GM23248 (cell line): ENCODE measurements around the gene SURF1. TPM values are rescaled to one million over a fixed set of nuclear protein-coding genes. Genes with fewer than 3 reads are reported as not detected.
A peak's percentile ranks its signal among the peaks of the same experiment; 100 is the strongest.

Experiments used
- DNase-seq: peaks from one replicate; pipeline ENCODE4 v3.0.0-alpha.2; 2015
- H2AFZ ChIP-seq: fragments of 200-600 bp; sonication (generic); 2 replicates; pipeline ENCODE4 v1.6.1; 2016; ENCODE audit warnings: antibody characterized with exemption
- H3F3A ChIP-seq: fragments of 200-600 bp; sonication (generic); 2 replicates; pipeline ENCODE4 v1.6.1; 2016; ENCODE audit warnings: mild to moderate bottlenecking, antibody characterized with exemption, mixed run types; ENCODE audit not compliant: insufficient read depth
- H3K27ac ChIP-seq: fragments of 200-600 bp; sonication (generic); 2 replicates; pipeline ENCODE4 v1.5.1; 2016; ENCODE audit warnings: mild to moderate bottlenecking
- H3K27me3 ChIP-seq: fragments of 200-600 bp; sonication (generic); replicated peaks from 2 replicates; pipeline ENCODE4 v1.6.1; 2016; ENCODE audit warnings: mild to moderate bottlenecking; ENCODE audit not compliant: insufficient read depth
- H3K36me3 ChIP-seq: fragments of 200-600 bp; sonication (generic); 2 replicates; pipeline ENCODE4 v1.6.1; 2016; ENCODE audit warnings: low read depth, mild to moderate bottlenecking
- H3K4me1 ChIP-seq: fragments of 200-600 bp; sonication (generic); 2 replicates; pipeline ENCODE4 v1.6.1; 2016; ENCODE audit warnings: mild to moderate bottlenecking; ENCODE audit not compliant: insufficient read depth
- H3K4me2 ChIP-seq: fragments of 200-600 bp; sonication (generic); one replicate; pipeline ENCODE4 v1.6.1; 2016; ENCODE audit warnings: mild to moderate bottlenecking; ENCODE audit not compliant: unreplicated experiment
- H3K4me3 ChIP-seq: fragments of 200-600 bp; sonication (generic); 2 replicates; pipeline ENCODE4 v1.5.1; 2016; ENCODE audit warnings: mild to moderate bottlenecking
- H3K79me2 ChIP-seq: fragments of 200-600 bp; sonication (generic); 2 replicates; pipeline ENCODE4 v1.6.1; 2016; ENCODE audit warnings: mild to moderate bottlenecking; ENCODE audit not compliant: insufficient read depth
- H3K9ac ChIP-seq: fragments of 200-600 bp; sonication (generic); 2 replicates; pipeline ENCODE4 v1.6.1; 2016; ENCODE audit warnings: mild to moderate bottlenecking
- H3K9me2 ChIP-seq: fragments of 200-600 bp; sonication (generic); 2 replicates; pipeline ENCODE4 v1.6.1; 2016; ENCODE audit warnings: mixed run types, mild to moderate bottlenecking, moderate library complexity; ENCODE audit not compliant: insufficient read depth
- H3K9me3 ChIP-seq: fragments of 200-600 bp; sonication (generic); one replicate; pipeline ENCODE4 v1.6.1; 2017; ENCODE audit warnings: low read depth
- H4K20me1 ChIP-seq: fragments of 200-600 bp; sonication (generic); 2 replicates; pipeline ENCODE4 v1.6.0; 2016; ENCODE audit not compliant: insufficient read depth
- EZH2 ChIP-seq: fragments of 200-600 bp; sonication (generic); IDR thresholded peaks from 2 replicates; pipeline ENCODE4 v1.6.1; 2018; ENCODE audit warnings: antibody characterized with exemption, mild to moderate bottlenecking; ENCODE audit not compliant: insufficient read depth, poor library complexity, severe bottlenecking
- EZH2phosphoT487 ChIP-seq: fragments of 200-600 bp; sonication (generic); IDR thresholded peaks from 2 replicates; pipeline ENCODE4 v1.6.1; 2018; ENCODE audit warnings: antibody characterized with exemption, moderate library complexity, mild to moderate bottlenecking, low read depth; ENCODE audit not compliant: insufficient read depth
- WGBS, 2 experiments: methylation state at CpG; one replicate each; pipeline ENCODE4 v1.1.6; 2015 to 2017; ENCODE audit warnings: low lambda C conversion rate in 2 of 2, low coverage in 1 of 2; ENCODE audit errors: missing lambda C conversion rate in 2 of 2; 5-methylcytosine and 5-hydroxymethylcytosine counted together
- in situ Hi-C: fragments of 300-500 bp; cut with MboI; formaldehyde crosslinking; loops from 2 replicates; pipeline ENCODE4 v1.15.0; 2020
- polyA plus RNA-seq: library from polyadenylated mRNA; unstranded; fragments of >200 nt; fragmentation: Nextera tagmentation; extraction: Ambion mirVana; gene quantifications from 2 replicates; pipeline ENCODE4 v1.2.1, GENCODE V29; 2016
- total RNA-seq: library from RNA; depleted of rRNA; stranded (reverse); fragments of >200 nt; shearing (Covaris generic); gene quantifications from 2 replicates; pipeline ENCODE4 v1.2.3, GENCODE V29; 2014; rRNA removed

The SURF1 gene, protein sequence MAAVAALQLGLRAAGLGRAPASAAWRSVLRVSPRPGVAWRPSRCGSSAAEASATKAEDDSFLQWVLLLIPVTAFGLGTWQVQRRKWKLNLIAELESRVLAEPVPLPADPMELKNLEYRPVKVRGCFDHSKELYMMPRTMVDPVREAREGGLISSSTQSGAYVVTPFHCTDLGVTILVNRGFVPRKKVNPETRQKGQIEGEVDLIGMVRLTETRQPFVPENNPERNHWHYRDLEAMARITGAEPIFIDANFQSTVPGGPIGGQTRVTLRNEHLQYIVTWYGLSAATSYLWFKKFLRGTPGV
- total RNA-seq (27.7 and 29.1 TPM in 2 replicates), polyA plus RNA-seq (57.4 and 62.9 TPM in 2 replicates)

DNA sequence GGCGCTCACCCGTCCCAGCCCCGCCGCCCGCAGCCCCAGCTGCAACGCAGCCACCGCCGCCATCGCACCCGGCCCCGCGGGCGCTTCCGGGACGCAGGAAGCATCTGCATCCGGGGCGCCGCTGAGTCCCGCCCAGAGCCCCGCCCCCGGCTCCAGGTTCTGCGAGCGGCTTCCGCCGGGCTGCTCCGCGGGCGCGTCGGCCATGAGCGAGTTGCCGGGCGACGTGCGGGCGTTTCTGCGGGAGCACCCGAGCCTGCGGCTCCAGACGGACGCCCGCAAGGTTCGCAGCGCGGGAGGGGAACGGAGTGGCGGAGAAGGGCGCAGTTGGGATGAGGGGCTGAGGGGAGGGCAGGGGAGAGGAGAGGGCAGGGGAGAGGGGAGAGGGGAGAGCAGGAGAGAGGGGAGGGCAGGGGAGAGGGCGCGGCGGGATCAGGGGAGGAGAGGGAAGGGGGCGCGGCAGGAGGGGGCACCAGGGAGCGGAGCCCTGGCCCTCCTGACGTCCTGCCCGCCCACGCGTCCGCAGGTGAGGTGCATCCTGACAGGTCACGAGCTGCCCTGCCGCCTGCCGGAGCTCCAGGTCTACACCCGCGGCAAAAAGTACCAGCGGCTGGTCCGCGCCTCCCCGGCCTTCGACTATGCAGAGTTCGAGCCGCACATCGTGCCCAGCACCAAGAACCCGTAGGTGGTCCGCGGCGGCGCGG lies at the start of gene SURF1, which contains the start of gene SURF2:
Gene SURF1 (minus strand): TSS at position 97 of the 701 bp plus-strand sequence. CDS start 34 bp downstream, at position 63.
Gene SURF2 (plus strand): TSS at position 160 of the 701 bp plus-strand sequence. CDS start 43 bp downstream, at position 203.
- 1% methylated on average over 39 to 73 of the region's 78 CpGs for WGBS, 2 experiments
- H3K4me3 ChIP-seq = peak within 1 kb of the TSS; percentile 81
- peak; percentile 96 for DNase-seq

DNA sequence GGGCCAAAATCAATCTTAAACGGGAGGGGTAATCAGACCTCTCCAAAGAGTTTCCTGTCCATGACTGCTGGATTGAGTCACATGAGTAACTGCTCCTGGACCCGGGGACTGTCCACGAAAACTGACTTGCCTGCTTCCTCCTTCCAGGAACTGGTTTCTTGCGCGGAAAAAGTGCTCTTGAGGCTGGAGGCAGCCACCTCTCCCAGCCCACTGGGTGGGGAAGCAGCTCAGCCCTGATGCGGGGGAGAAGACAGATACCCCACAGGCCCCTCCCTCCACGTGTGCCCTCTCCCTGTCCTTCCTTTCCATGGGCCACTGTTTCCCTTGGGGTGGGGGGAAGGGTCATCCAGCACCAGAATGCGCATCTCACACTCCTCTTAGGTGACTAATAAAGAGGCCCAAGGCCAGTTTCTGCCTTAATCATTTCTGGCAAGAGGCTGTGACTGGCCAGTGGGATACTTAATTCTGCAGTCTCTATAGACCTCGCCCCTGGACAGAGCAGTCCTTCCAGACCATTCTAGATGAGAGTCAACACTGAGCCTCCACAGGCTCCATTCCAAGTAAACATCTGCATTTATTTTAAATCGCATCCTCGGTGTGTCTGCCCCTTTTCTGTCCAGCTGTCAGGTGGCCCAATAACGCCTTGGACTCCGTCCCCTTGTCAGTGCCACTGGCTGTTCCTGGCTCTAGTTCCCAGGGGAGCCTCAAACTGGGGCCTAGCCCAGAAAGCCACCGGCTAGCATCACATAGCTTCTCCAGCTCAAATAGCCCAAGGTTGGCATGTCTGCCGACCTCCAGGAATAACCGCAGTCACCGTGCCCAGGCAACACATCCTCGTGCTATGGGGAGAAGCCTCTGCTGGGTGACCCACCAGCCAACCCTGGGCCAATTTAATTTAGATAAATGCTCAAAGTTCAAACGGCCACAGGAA lies 49.5 kb upstream of the SURF1 start:
- 54 to 55% methylated on average over 19 of the region's 19 CpGs for WGBS, 2 experiments
- Histone ChIP-seq H3K79me2 (peaks cover under 1% of the 10 kb centered on the region; the same call in 1 of the 2 replicates), H3K36me3 (peaks cover 13% of the 10 kb centered on the region), H3K4me1 (peaks cover 12% of the 10 kb centered on the region), H3K9me3 (no peaks in the 10 kb centered on the region), H3K4me3 (no peak overlapping the region), H3K4me2 (peak overlapping the region; percentile 12), H4K20me1 (no peaks in the 10 kb centered on the region), H3K27me3 (no peaks in the 10 kb centered on the region), H3K27ac (peak overlapping the region; percentile 53), H3K9me2 (no peaks in the 10 kb centered on the region), H3F3A (peaks cover 22% of the 10 kb centered on the region), H3K9ac (peak overlapping the region; percentile 12; the same call in 1 of the 2 replicates), H2AFZ (no peak overlapping the region)
- TF ChIP-seq EZH2 (no peak), EZH2phosphoT487 (no peak)
- peak; percentile 75 for DNase-seq
- in situ Hi-C loops = no loop called here

More for the DNA sequence above, at the start of gene SURF1, which contains the start of gene SURF2:
- in situ Hi-C loops = no loop called here
- peaks cover 8% of the 10 kb centered on the region; the same call in 1 of the 2 replicates for H3K4me1 ChIP-seq
- H3K4me2 ChIP-seq = peak within 1 kb of the TSS; percentile 84
- H3K79me2 ChIP-seq = peaks cover 54% of the 10 kb centered on the region
- H3K9me3 ChIP-seq = no peaks in the 10 kb centered on the region
- no peak for TF ChIP-seq EZH2phosphoT487
- H3K9me2 ChIP-seq = no peaks in the 10 kb centered on the region
- peaks cover 25% of the 10 kb centered on the region for H3K36me3 ChIP-seq
- peak within 1 kb of the TSS; percentile 60 for H3K27ac ChIP-seq
- peak within 1 kb of the TSS; percentile 85 for H3K9ac ChIP-seq
- H2AFZ ChIP-seq = peak within 1 kb of the TSS; percentile 67
- no peaks in the 10 kb centered on the region for H3K27me3 ChIP-seq
- H3F3A ChIP-seq = peaks cover 62% of the 10 kb centered on the region
- H4K20me1 ChIP-seq = no peaks in the 10 kb centered on the region

GRCh38 chr9:133404454-133405002 lies 48.2 kb upstream of the SURF1 start:
- no peaks in the 10 kb centered on the region for H3K9me3 ChIP-seq
- peaks cover 8% of the 10 kb centered on the region for H3K36me3 ChIP-seq
- 91% methylated on average over 12 of the region's 12 CpGs for WGBS, 2 experiments
- H2AFZ ChIP-seq = no peak overlapping the region
- H3K9me2 ChIP-seq = no peaks in the 10 kb centered on the region
- in situ Hi-C loops = no loop called here
- peaks cover 19% of the 10 kb centered on the region for H3F3A ChIP-seq
- H3K79me2 ChIP-seq = no peaks in the 10 kb centered on the region
- TF ChIP-seq EZH2 (no peak), EZH2phosphoT487 (no peak)
- no peak overlapping the region for H3K9ac ChIP-seq
- no peak for DNase-seq
- H3K27me3 ChIP-seq = no peaks in the 10 kb centered on the region
- H3K27ac ChIP-seq = no peak overlapping the region
- no peak overlapping the region for H3K4me2 ChIP-seq
- no peak overlapping the region for H3K4me3 ChIP-seq
- peaks cover 12% of the 10 kb centered on the region for H3K4me1 ChIP-seq
- H4K20me1 ChIP-seq = no peaks in the 10 kb centered on the region
